Activated CD4-positive, alpha-beta memory T cell treated with anti-CD3 and anti-CD28 coated beads for 36 hours (primary cell): ENCODE measurements around the gene ARHGDIB. TPM values are rescaled to one million over a fixed set of nuclear protein-coding genes. Genes with fewer than 3 reads are reported as not detected.

Experiments
- CTCF ChIA-PET: fragments of 350-600 bp; sonication (Branson Sonifier 250); formaldehyde crosslinking; loops from one replicate; lab custom pipeline; 2021; ENCODE audit warnings: antibody characterized with exemption, inconsistent platforms; lab: Charles Lee
- POLR2A ChIA-PET: fragments of 350-600 bp; sonication (Branson Sonifier 250); formaldehyde crosslinking; loops from one replicate; lab custom pipeline; 2021; ENCODE audit warnings: antibody characterized with exemption; lab: Charles Lee
- DNase-seq: peaks from one replicate; pipeline ENCODE4 v3.0.0-alpha.2; 2020
- H3K27ac Mint-ChIP-seq: one replicate; pipeline ENCODE4 v1.8.0; 2021; ENCODE audit warnings: mixed read lengths
- H3K27me3 Mint-ChIP-seq: one replicate; pipeline ENCODE4 v1.8.0; 2021; ENCODE audit warnings: mixed read lengths
- H3K36me3 Mint-ChIP-seq: one replicate; pipeline ENCODE4 v1.8.0; 2021; ENCODE audit warnings: mixed read lengths
- H3K4me1 Mint-ChIP-seq: one replicate; pipeline ENCODE4 v1.8.0; 2021; ENCODE audit warnings: low read depth, mixed read lengths
- H3K4me3 Mint-ChIP-seq: one replicate; pipeline ENCODE4 v1.8.0; 2021; ENCODE audit warnings: mild to moderate bottlenecking, mixed read lengths
- H3K9me3 Mint-ChIP-seq: one replicate; pipeline ENCODE4 v1.8.0; 2021; ENCODE audit warnings: mixed read lengths
- intact Hi-C: fragments of 100-400 bp; cut with micrococcal nuclease; formaldehyde crosslinking; loops from one replicate; pipeline ENCODE4 v1.15.1; 2023
- total RNA-seq, 2 experiments: library from RNA; stranded (reverse); gene quantifications; one replicate each; pipeline ENCODE4 v1.2.3, GENCODE V29; 2021

The ARHGDIB gene
- 100 to 1,000 TPM; 640 to 644 TPM for total RNA-seq

GRCh38 chr12:14961466-14962152 lies at the start of gene ARHGDIB:
TSS of gene ARHGDIB (minus strand) at chr12:14961601. CDS start at chr12:14950712, 10,889 bp downstream.
- H3K4me1 Mint-ChIP-seq = peaks cover 45% of the 10 kb centered on the region
- CTCF ChIA-PET = interaction anchor here (0.7 to 2.6 kb wide), 6 partner anchors 9 to 192 kb away, joined by 3 to 14 read pairs (median 4); partner anchors contain the start of gene ERP27
- H3K27me3 Mint-ChIP-seq = no peaks in the 10 kb centered on the region
- no peaks in the 10 kb centered on the region for H3K9me3 Mint-ChIP-seq
- intact Hi-C loops = loop anchor here (1.0 to 5.0 kb wide), 8 partner anchors 9 to 704 kb away; partner anchors contain the start of genes C12orf60 and WBP11
- DNase-seq = peak; percentile 86
- peaks cover 26% of the 10 kb centered on the region for H3K36me3 Mint-ChIP-seq
- POLR2A ChIA-PET = interaction anchor here (0.7 to 2.6 kb wide), 11 partner anchors 10 to 191 kb away, joined by 3 to 19 read pairs (median 6); partner anchors contain the start of genes C12orf60, PDE6H and WBP11
- H3K4me3 Mint-ChIP-seq = peak within 1 kb of the TSS; percentile 88
- peak within 1 kb of the TSS; percentile 96 for H3K27ac Mint-ChIP-seq

- H3K9me3 Mint-ChIP-seq = no peaks in the 10 kb centered on the region
- DNase-seq = no peak
- CTCF ChIA-PET = no interaction called here
- H3K4me1 Mint-ChIP-seq = no peaks in the 10 kb centered on the region
- H3K36me3 Mint-ChIP-seq = no peaks in the 10 kb centered on the region
- intact Hi-C loops = no loop called here
- no peak overlapping the region for H3K27ac Mint-ChIP-seq
- POLR2A ChIA-PET = no interaction called here
- H3K27me3 Mint-ChIP-seq = peaks cover 16% of the 10 kb centered on the region
- H3K4me3 Mint-ChIP-seq = no peak overlapping the region
These were observed 49.8 kb upstream of the ARHGDIB start for GRCh38 chr12:15011162-15011561.

DNA sequence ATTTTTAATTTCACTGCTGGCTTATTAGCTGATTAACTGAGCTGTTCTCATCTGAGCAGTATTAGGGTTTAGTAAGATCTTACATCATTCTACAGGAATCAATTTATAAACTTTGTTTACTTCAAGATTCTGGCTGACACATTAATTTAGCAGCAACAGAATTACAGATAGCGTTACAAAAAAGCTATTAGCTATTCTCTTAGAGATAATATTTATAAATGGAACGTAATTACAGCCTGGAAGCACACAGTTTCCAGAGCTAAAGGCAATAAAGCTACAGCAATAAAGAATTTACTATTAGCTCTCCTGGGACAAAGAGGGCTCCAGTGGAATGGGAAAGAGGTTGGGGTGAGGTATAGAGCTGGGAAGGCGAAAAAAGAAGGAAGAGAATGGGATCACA lies 46.1 kb upstream of the ARHGDIB start:
- POLR2A ChIA-PET = no interaction called here

DNA sequence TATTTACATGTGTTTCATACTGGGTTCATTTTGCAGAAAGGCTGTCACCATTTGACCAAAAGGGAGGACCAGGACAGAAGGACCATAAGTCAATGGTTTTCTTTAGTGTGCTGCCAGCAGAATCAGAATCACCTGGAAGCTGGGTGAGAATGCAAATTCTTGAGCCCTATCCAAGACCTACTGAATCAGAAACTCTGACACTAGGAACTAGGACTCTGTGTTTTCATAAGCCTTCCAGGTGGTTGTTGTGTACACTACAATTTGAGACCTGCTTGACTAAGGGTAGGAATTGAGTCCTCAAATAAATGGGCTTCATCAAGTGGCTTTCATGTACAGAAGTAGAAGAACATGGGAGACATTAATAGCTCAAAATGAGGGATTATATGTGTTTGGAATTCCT lies 43.7 kb upstream of the ARHGDIB start:
- intact Hi-C loops = no loop called here
- no peak for DNase-seq
- no peaks in the 10 kb centered on the region for H3K36me3 Mint-ChIP-seq
- H3K9me3 Mint-ChIP-seq = no peaks in the 10 kb centered on the region
- peaks cover 32% of the 10 kb centered on the region for H3K27me3 Mint-ChIP-seq
- ChIA-PET POLR2A (no interaction called here), CTCF (interaction anchor here (0.7 kb wide), 1 partner anchor 248 kb away, joined by 3 read pairs; no protein-coding TSS in a partner anchor)
- H3K4me1 Mint-ChIP-seq = no peaks in the 10 kb centered on the region
- no peak overlapping the region for H3K4me3 Mint-ChIP-seq
- H3K27ac Mint-ChIP-seq = no peak overlapping the region

More for the DNA sequence above, 46.1 kb upstream of the ARHGDIB start:
- peaks cover 29% of the 10 kb centered on the region for H3K27me3 Mint-ChIP-seq
- H3K27ac Mint-ChIP-seq = no peak overlapping the region
- CTCF ChIA-PET = no interaction called here
- H3K9me3 Mint-ChIP-seq = no peaks in the 10 kb centered on the region
- intact Hi-C loops = no loop called here
- DNase-seq = no peak
- no peaks in the 10 kb centered on the region for H3K36me3 Mint-ChIP-seq
- no peak overlapping the region for H3K4me3 Mint-ChIP-seq
- H3K4me1 Mint-ChIP-seq = no peaks in the 10 kb centered on the region

GRCh38 chr12:15004421-15004820 lies 43.0 kb upstream of the ARHGDIB start:
- POLR2A ChIA-PET = no interaction called here
- H3K4me3 Mint-ChIP-seq = no peak overlapping the region

GRCh38 chr12:15001733-15002382 lies 40.5 kb upstream of the ARHGDIB start:
- intact Hi-C loops = no loop called here
- POLR2A ChIA-PET = no interaction called here
- Mint-ChIP-seq H3K4me3 (no peak overlapping the region), H3K27ac (no peak overlapping the region), H3K9me3 (no peaks in the 10 kb centered on the region), H3K27me3 (peaks cover 17% of the 10 kb centered on the region), H3K36me3 (no peaks in the 10 kb centered on the region), H3K4me1 (no peaks in the 10 kb centered on the region)
- CTCF ChIA-PET = interaction anchor here (1.0 kb wide), 1 partner anchor 10 kb away, joined by 5 read pairs; no protein-coding TSS in a partner anchor
- DNase-seq = no peak

More at GRCh38 chr12:15004421-15004820, 43.0 kb upstream of the ARHGDIB start:
- CTCF ChIA-PET = no interaction called here
- H3K4me1 Mint-ChIP-seq = no peaks in the 10 kb centered on the region
- no peak overlapping the region for H3K27ac Mint-ChIP-seq
- H3K9me3 Mint-ChIP-seq = no peaks in the 10 kb centered on the region
- no peaks in the 10 kb centered on the region for H3K36me3 Mint-ChIP-seq
- intact Hi-C loops = no loop called here
- H3K27me3 Mint-ChIP-seq = peaks cover 30% of the 10 kb centered on the region
- no peak for DNase-seq

- Mint-ChIP-seq H3K4me1 (peaks cover 2% of the 10 kb centered on the region), H3K4me3 (no peak overlapping the region), H3K36me3 (no peaks in the 10 kb centered on the region), H3K27ac (no peak overlapping the region), H3K9me3 (no peaks in the 10 kb centered on the region), H3K27me3 (peaks cover 13% of the 10 kb centered on the region)
- ChIA-PET CTCF (interaction anchor here (0.8 to 1.5 kb wide), 4 partner anchors 12 to 277 kb away, joined by 3 to 5 read pairs (median 4); no protein-coding TSS in a partner anchor), POLR2A (no interaction called here)
- intact Hi-C loops = no loop called here
- DNase-seq = no peak
These were observed 39.2 kb upstream of the ARHGDIB start for GRCh38 chr12:15000575-15000974.

- Mint-ChIP-seq H3K36me3 (no peaks in the 10 kb centered on the region), H3K4me3 (no peak overlapping the region), H3K9me3 (no peaks in the 10 kb centered on the region), H3K4me1 (peaks cover 9% of the 10 kb centered on the region), H3K27me3 (peaks cover 13% of the 10 kb centered on the region), H3K27ac (no peak overlapping the region)
- no peak for DNase-seq
- POLR2A ChIA-PET = no interaction called here
- CTCF ChIA-PET = interaction anchor here (0.9 to 1.5 kb wide), 2 partner anchors 188 to 276 kb away, joined by 3 to 4 read pairs; no protein-coding TSS in a partner anchor
- intact Hi-C loops = no loop called here
These were observed 38.4 kb upstream of the ARHGDIB start for GRCh38 chr12:14999695-15000365.

DNA sequence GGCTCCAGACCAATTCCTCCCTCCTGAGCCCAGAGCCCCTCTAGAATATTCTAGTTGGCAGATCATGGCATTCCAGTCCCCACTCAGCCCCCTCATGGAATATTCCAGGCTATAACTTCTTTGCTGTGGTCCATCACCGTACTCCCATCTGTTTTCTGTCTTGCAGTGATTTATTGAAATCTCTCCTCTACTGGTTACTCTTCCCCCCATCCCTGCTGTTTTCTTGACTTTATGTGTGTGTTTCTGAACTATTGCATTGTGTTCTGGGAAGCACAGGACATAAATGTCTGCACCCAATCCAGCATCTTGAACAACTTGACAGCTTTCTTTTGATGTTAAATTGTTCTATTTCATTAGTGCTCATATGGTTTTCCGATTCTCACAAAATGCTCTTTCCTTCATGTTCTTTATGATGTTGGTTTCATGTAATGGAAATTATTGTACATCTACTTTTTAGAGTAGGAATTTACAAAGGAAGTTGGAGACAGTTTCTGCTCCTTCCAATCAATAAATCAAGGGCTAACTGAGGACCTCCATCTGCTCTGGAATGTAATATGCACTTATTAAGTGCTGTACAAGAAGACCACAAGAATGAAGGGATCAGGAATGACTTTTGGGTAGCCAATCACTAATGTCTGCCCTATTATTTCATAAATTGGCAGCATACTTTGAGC lies 37.8 kb upstream of the ARHGDIB start:
- Mint-ChIP-seq H3K27ac (no peak overlapping the region), H3K36me3 (no peaks in the 10 kb centered on the region), H3K9me3 (no peaks in the 10 kb centered on the region), H3K4me1 (peaks cover 16% of the 10 kb centered on the region), H3K4me3 (no peak overlapping the region), H3K27me3 (peaks cover 12% of the 10 kb centered on the region)
- CTCF ChIA-PET = interaction anchor here (1.5 kb wide), 1 partner anchor 188 kb away, joined by 4 read pairs; no protein-coding TSS in a partner anchor
- intact Hi-C loops = no loop called here
- POLR2A ChIA-PET = no interaction called here
- no peak for DNase-seq

DNA sequence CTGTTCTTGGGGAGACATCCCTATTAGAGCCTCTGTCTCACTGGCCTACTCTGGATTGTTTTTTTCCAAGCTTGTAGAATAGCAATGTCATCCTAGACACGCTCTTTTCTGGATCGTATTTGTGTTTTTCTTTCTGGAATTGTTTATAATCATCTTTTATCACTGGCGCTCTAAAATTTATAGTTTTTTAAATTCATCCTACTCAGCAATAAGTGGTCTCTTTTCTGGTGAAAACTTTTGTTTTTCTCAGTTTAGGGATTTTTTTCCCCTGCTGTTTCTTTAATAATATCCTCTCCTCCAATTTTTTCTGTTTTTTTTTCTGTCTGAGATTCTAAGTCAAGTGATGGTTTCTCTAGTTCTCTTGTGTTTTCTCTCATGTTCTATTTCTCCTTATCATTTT lies 36.6 kb upstream of the ARHGDIB start:
- peaks cover 7% of the 10 kb centered on the region for H3K27me3 Mint-ChIP-seq
- CTCF ChIA-PET = no interaction called here

More for the DNA sequence above, 36.6 kb upstream of the ARHGDIB start:
- Mint-ChIP-seq H3K4me1 (peaks cover 25% of the 10 kb centered on the region), H3K36me3 (no peaks in the 10 kb centered on the region), H3K4me3 (no peak overlapping the region), H3K27ac (no peak overlapping the region), H3K9me3 (no peaks in the 10 kb centered on the region)
- POLR2A ChIA-PET = no interaction called here
- DNase-seq = no peak
- intact Hi-C loops = loop anchor here (2.0 kb wide), 1 partner anchor 223 kb away; the partner anchor contains the start of gene RERG
